NCI-H345 (cell line): ENCODE results near the gene PTCD1.
A peak's percentile ranks its signal among the peaks of the same experiment; 100 is the strongest.
"Not testable (repeated sequence)": the region's sequence is repeated elsewhere in the genome, so short reads cannot be mapped to it uniquely, and the experiment has no call there.

Experiments
- DNase-seq: peaks from one replicate; lab custom pipeline; 2025; lab: John Stamatoyannopoulos, UW

Gene PTCD1

DNA sequence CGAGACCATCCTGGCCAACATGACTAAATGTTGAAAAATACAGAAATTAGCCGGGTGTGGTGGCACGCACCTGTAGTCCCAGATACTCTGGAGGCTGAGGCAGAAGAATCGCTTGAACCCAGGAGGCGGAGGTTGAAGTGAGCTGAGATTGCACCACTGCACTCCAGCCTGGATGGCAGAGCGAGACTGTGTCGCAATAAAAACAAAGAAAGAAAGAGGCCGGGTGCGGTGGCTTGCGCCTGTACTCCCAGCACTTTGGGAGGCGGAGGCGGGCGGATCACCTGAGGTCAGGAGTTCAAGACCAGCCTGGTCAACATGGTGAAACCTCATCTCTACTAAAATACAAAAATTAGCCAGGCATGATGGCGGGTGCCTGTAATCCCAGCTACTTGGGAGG, 51.4 kb downstream of the PTCD1 start:
- DNase-seq, result not testable (repeated sequence)

DNA sequence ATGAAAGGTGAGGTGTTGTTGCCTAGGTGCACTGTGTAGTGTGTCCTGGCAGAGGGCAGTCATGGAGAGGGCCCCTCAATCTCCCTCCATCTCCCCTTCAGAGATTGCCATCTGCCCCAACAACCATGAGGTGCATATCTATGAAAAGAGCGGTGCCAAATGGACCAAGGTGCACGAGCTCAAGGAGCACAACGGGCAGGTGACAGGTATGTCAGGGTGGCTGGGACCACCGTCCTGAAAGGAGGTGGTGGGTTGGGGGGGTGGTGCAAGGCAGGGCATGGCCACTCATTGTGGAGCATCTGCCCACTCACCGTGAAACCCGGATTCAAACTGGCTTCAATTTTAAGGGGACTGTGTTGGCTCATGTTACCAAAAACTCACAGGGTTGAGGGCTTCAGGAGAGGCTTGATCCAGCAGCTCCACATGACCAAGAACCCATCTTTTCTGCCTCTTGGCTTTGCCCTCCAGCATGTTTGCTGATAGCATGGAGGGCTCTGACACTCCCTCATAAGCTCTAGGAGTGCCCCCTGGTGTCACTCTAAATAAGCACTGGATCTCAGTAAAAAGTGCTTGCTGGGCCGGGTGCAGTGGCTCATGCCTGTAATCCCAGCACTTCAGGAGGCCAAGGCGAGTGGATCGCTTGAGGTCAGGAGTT, 51.9 kb downstream of the PTCD1 start:
- DNase-seq, result peak; percentile 7

DNA sequence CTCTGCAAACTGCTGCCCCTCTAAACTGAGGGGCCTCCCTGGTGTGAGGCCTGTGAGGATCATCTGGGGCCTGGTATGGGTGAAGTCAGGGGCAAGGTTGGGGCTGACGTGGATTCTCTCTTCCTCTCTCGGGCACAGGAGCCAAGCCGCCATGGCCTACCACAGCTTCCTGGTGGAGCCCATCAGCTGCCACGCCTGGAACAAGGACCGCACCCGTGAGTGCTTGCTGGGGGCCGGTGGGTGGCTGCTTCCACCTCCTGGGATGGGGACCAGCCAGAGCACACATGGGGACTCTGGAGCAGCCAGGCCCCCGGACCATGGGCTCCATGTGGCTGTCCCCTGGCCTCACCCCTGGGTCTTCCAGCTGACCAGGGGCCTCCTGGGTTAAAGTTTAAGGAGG, 53.0 kb downstream of the PTCD1 start:
- no peak for DNase-seq

DNA sequence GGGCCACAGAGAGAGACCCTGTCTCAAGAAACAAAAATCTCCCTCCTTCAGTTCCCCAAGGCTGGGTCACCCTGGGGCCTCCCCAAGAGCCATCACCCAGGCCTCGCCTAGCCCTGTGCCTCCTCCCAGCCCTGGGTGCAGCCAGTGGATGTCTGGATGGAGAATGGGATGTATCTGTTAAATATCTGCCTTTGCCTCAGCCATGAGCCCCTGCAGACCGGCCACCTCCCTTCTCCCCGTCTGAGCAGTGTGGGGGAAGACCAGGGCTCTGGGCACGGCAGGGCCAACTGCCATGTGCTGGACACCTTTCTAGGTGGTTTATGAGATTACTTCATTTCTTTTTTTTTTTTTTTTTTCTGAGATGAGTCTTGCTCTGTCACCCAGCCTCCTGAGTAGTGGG, 54.1 kb downstream of the PTCD1 start:
- no peak for DNase-seq

DNA sequence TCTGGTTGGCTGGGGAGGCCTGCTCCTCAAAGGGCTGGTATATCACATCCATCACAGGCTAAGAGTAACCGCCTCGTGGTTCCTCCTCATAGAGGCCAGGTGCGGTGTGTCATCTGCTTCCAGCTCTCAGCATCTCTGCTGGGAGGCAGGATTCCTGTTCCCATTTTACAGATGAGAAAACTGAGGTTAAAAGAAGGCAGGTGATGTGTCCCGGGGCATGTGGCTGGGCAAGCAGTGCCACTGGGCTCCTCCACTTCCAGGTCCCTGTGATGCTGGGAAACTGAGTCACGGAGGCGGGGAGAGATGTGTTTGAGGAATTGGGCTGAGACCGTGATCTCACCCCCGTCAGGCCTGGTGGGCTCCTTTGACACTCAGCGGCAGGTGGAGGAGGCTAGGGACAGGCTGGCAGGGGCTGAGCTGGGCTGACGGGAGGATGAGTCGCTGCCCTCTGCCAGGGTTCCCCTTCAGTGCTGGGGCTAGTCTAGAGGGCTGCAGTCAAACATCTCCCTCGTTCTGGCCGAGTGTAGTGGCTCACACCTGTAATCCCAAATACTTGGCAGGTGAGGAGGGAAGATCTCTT, 54.7 kb downstream of the PTCD1 start:
- DNase-seq, result no peak

DNA sequence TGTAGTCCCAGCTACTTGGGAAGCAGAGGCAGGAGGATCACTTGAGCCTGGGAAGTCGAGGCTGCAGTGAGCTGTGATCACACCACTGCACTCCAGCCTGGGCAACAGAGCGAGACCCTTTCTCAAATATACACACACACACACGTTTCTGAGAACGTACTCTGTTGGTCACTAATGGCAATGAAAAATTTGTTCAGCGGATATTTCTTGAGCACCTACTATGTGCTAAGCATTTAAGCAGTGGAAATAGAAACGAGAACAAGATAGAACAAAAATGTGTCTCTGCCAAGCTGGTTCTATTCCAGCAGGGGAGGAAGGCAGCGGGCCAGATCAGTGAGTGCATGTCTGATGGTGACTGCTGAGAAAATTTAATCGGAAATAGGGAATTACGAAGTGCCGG, 55.4 kb downstream of the PTCD1 start:
- no peak for DNase-seq

DNA sequence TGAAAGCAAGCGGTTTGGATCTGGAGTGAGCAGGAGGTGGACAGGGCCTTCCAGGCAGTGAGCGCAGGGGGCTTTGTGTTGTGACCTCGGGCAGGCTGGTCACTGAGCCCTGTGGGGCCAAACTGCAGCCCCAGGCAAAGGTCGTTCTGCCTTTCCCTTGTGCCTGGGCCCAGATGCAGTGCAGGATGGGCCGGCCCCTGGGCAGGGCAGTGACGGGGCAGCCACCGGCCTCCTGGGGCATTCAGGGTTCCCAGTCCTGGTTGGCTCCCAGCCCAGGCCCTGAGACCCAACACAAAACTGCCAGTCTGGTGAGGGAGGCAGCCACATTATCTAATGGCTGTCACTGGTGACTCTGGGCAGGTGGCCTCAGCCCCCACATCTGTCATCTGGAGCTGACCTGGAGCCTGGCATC, 56.9 kb downstream of the PTCD1 start:
- no peak for DNase-seq

DNA sequence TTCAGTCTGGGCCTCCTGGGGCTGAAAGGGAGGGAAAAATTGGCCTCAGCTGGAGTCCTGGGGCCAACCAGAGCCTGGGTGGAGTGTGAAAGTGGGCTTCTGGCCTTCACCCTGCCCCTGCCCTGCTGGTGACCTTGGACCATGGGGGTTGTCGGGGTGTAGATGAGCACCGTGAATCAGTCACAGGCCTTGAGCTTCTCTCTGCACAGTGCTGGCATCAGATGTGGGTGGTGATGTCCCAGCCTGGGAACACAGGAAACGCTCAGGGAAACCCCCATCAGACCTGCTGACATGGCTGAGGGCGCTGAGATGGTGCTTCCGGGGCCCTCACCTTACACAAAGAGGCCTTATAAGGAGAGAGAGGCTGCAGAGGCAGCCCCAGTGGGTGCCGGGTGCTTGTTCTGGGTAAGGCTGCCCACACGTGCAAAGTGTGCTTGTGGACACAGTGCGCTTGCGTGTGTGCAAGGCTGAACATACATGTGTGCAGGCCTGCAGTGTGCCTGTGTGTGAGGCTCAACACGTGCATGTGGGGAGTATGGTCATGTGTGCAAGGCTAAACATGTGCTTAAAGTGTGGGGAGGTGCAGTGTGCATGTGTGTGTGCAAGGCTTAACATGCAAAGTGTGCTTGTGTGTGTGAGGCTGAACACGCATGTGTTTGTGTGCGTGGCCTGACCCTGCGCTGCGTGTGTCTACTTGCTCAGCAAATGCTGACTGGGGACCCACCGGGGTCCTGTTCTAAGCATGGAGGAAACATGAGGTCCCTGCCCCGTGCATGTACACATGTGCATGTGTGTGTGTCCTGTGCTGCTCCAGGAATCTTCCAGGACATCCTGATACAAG, 57.6 kb downstream of the PTCD1 start:
- DNase-seq, result no peak

DNA sequence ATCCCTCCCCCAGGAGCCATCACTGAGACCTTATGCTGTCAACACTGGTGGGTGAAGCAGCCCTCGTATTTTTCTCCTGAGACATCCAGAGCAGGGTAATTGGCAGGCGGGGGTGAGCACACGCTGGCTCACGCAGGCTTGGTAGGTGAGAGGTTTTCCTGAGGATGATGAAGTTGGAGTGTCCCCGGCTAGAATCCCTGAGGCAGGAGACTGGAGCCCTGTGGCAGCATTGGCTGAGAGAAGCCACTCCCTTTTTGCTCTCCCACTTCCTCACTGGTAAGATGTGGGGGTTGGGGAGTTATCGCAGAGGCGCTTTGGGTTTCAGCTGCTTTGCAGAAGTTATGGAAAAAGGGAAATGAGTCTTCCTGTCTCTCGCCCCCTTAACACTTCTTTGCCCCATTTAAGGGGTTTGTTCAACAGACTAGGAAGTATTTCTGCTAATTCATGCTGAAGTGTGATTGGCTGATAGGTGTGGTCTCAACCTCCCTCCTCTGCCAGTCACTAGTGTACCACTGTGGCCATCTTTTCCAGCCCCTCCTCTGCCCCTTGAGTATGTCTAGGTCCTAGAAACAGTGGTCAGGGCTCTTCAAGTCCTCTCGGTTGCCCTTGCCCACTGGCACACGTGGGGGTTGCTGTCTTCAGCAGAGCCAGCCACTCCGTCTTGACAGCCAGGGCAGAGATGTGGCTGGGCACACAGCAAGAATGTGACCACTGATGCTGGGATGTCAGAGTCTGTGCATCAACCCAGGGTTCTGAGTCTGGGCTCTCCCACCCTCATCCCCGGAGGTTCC, 58.4 kb downstream of the PTCD1 start:
- no peak for DNase-seq

DNA sequence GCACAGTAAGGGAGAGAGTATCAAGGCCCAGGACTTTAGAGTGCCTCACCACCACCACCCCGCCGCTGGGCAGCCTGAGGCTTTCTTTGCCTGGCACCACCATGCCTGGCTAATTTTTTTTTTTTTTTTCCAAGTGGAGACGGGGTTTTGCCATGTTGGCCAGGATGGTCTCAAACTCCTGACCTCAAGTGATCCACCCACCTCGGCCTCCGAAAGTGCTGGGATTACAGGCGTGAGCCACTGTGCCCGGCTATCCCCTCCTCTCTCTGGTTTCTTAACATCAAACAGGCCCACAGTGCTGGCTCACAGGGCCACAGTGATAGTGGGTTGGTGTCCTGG, 58.9 kb downstream of the PTCD1 start:
- DNase-seq, result not testable (repeated sequence)

DNA sequence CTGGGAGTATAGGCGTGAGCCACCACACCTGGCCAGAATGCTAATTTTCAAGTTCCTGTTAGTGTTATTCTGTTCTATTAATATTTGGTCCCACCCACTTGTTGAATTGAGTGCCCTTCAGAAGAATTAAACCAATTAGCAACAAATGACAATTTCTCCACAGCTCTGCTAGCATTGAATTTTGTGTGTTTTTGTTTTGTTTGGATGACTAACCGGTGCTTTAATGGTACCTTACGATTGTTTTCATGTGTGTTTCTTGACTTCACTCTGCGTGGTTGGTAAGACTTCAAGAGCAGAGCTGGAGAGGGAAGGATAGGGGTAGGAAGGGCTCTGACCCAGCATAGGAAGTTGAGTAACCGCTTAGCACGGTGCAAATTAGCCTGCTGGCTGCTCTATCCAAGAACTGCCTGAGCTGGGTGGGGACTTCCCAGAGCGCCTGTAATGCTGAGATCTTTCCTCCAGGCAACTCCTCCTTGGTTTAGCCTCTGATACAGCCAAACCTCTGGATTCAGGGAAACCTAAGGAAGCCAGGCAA, 59.5 kb downstream of the PTCD1 start:
- DNase-seq, result no peak

DNA sequence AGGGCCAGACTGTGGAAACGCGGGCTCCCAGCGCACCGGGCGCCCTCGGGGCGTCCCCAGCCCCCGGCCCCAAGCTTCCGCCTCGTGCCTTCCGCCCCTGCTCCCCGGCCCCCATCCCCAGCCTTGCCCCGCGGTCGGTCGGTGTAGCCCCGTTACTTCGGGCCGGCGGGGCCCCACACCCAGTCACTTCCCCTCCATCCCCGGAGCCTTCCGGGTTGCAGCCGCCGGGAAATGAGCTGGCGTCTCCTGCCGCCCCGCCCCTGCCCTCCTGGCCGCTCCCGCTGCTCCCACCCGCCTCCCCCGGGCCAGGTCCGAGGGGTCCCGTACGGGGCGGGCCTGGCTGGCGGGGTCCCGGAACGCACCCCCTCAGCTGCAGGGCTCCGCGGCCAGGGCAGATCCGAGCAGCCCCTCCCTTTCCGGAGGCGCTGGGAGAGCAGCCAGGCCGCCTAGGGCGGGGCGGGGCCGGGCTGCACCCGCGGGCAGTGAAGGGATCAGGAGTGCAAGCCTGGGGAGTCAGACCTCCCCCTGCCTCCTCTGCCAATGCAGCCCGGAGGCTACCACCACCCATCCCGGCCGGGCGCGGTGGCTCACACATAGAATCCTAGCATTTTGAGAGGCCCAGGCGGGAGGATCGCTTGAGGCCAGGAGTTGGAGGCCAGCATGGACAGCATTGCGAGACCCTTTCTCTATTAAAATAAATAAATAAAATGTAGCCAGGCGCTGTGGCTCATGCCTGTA, 63.4 kb downstream of the PTCD1 start:
- DNase-seq, result peak; percentile 76

DNA sequence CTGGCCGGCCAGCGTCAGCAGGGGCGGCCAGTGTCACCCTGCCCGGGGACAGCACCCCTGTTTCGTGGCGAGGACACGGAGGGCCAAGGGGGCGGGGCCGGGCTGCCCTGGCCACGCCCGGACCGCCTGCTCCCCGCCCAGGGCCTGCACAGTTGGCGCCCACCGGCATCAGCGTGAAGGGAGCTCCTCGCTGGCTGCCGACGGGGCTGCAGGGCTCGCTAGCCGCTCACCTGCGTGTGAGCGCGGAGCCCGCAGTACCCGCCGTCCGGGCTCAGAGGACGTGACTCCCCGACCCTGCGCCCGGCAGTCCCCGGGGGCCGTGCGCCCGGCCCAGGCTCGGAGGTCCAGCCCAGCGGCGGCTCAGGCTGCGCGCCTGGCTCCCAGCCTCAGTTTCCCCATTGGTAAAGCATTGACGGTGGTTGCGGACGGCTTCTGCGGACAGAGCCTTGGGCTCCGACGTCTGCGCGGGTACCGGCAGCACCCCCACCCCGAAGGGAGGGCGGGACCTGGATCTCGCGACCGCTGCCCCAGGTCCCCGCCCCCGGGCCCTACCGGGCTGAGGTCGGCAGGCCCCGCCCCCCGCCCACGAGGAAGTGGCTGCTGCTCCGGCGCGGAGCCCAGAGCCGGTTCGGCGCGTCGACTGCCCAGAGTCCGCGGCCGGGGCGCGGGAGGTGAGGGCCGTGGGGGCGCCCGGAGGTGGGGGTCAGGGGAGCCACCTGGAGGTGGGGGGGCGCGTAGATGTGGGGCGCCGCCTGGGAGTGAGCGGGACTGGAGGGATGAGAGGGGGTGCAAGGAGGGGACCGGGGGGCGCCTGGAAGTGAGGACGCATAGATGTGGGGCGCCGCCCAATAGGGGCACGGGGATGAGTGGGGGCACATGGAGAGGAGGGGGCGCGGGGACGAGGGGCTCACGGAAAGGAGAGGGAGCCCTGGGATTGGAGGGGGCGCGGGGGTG, 64.2 kb downstream of the PTCD1 start, which contains the start of gene ARPC1B:
Gene ARPC1B, plus strand, starts transcription at position 620 of the 954 bp plus-strand sequence. CDS start 10,985 bp downstream, outside the sequence.
- peak; percentile 90 for DNase-seq

DNA sequence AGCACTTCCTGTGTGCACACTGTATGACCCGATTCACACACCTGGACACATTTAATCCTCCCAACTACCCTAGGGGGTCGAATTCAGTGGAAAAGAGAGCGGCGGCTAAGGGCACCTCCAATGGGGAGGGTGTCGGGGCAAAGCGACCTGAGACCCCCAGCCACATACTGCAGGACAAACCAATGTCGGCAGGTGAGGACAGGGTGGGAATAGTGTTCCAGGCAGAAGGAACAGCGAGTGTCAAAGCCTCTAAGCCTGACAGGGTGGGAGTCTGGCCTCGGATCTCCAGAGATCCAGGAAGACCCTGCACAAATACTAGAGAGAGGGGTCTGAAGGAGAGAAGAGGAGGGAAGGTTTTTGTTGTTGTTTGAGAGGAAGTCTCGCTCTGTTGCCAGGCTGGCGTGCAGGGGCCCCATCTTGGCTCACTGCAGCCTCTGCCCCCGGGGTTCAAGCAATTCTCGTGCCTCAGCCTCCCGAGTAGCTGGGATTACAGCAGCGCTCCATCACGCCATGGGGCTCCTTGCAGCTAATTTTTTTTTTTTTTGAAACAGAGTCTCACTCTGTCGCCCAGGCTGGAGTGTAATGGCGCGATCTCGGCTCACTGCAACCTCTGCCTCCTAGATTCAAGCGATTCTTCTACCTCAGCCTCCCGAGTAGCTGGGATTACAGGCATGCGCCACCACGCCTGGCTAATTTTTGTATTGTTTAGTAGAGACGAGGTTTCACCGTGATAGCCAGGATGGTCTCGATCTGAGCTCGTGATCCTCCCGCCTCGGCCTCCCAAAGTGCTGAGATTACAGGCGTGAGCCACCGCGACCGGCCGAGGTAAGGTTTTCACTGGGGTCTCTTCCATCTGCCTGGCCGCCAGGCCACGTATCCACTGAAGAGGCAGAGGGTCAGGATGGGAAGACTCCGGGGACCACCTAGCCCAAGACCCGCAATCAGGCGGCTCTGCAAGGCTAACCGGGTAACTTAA, 65.2 kb downstream of the PTCD1 start:
- DNase-seq, result no peak

DNA sequence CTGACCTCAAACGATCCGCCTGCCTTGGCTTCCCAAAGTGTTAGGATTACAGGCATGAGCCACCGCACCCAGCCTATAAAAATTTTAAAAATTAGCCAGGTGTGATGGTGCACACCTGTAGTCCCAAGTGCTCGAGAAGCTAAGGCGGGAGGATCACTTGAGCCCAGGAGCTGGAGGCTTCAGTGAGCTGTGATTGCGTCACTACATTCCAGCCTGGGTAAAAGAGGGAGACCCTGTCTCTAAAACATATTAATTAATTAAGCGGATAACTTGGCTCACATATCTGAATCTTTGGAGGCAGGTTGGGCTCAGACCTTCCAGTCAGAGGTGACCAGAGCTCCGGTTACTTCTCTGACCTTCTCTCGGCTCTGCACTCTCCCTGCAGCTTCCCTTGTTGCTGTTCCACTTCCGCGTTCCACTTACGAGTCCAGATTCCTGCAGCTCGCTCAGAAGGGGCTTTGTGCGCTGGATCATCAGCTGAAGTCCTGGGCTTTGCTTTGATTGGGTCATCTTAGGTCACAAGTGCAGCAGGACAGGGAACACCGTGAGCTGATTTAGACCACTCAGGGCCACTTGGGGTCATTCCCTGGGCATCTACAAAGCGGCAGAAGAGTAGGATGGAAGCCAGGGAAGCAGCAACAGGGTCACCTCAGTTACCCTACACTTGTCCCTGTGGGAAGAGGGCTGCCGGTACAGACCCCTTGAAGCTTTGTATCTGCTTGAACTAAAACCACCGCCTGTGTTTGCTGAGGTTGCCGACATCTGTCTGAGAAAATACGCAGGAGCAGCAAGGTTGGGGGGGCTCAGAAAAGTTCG, 66.1 kb downstream of the PTCD1 start:
- DNase-seq, result no peak

DNA sequence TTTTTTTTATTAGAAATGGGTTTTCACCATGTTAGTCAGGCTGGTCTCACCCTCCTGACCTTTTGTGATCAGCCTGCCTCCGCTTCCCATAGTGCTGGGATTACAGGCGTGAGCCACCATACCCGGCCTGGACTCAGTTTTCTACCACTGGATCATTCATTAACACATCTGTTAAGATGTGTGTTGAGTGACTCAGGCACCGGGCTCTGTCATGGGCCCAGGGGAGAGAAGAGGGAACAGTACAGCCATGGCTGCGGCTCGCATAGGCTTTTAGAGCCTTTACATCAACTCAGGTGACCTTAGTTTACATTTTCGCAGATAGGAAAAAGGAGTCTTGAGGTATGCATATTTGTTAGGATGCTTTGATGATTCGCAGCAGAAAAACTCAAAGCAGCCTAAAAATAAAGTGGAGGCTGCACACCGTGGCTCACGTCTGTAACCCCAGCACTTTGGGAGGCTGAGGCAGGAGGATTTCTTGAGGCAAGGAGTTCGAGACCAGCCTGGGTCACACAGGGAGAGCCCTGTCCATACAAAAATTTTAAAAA, 67.2 kb downstream of the PTCD1 start:
- no peak for DNase-seq

DNA sequence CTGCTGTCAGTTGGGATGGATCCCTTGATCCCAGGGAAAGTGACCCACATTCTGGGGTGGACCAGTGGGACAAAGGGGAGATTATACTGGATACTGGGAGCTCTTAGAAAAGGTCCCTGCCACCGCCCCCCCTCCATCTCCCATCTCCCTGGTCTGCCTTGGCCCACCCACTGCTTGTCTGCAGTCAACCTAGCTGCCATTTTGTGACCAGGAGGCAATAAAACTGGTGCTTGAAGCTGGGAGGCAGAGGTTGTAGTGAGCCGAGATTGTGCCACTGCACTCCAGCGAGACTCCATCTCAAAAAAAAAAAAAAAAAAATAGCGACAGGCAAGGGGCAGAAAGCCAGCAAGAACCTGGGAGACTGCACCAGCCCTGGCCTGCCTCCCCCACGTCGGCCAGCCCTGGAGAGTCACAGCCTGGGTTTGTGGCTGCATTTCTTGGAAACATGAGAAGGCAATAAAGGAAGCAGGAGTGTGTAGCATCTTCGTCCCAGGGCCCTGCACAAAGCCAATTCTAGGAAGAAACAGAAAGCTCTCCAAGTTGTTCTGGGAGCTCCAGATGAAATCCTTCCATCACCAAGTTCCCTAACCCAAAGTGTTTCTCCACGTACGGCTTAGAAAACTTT, 68.7 kb downstream of the PTCD1 start:
- DNase-seq, result no peak
